K562 (cell line): Measurements from ENCODE around the gene EIF1B. TPM values are rescaled to one million over a fixed set of nuclear protein-coding genes. Genes with fewer than 3 reads are reported as not detected.
A peak's percentile ranks its signal among the peaks of the same experiment; 100 is the strongest.

ENCODE experiments used
- ARID1B ChIP-seq: fragments of 450-650 bp; IDR thresholded peaks from 2 replicates; pipeline ENCODE4 v1.6.1; 2016; ENCODE audit warnings: antibody characterized with exemption, mild to moderate bottlenecking, inconsistent platforms
- CAMTA2 ChIP-seq: fragments of 250-450 bp; sonication (Bioruptor Pico); conservative IDR thresholded peaks from 2 replicates; pipeline ENCODE4 v1.5.1; 2022
- CBFA2T2 ChIP-seq: fragments of 450-650 bp; conservative IDR thresholded peaks from 2 replicates; pipeline ENCODE4 v1.6.1; 2017; ENCODE audit warnings: mild to moderate bottlenecking
- CEBPG ChIP-seq, 3 experiments: fragments of 200-800 bp in 1 of 3; sonication (Bioruptor generic) in 1 of 3; sonication (generic) in 1 of 3; formaldehyde crosslinking in 1 of 3; IDR thresholded peaks in 2 of 3; conservative IDR thresholded peaks in 1 of 3; 2 replicates each; pipeline versions ENCODE4 v1.6.1 to v1.8.0; 2016 to 2022; ENCODE audit warnings: missing compliant biosample characterization in 2 of 3, missing genetic modification characterization in 2 of 3, mild to moderate bottlenecking in 1 of 3, missing genetic modification reagents in 1 of 3
- CXXC5 ChIP-seq: fragments of 250-450 bp; sonication (Bioruptor Pico); IDR thresholded peaks from 2 replicates; pipeline ENCODE4 v1.8.0; 2022; ENCODE audit warnings: inconsistent platforms, mild to moderate bottlenecking, moderate library complexity
- EHMT2 ChIP-seq: fragments of 450-650 bp; IDR thresholded peaks from 2 replicates; pipeline ENCODE4 v1.6.1; 2018; ENCODE audit warnings: antibody characterized with exemption
- NCOA4 ChIP-seq: fragments of 450-650 bp; IDR thresholded peaks from 2 replicates; pipeline ENCODE4 v1.6.1; 2018; ENCODE audit warnings: mild to moderate bottlenecking; ENCODE audit not compliant: partially characterized antibody
- POLR2B ChIP-seq: fragments of 450-650 bp; IDR thresholded peaks from 2 replicates; pipeline ENCODE4 v1.6.1; 2018; ENCODE audit warnings: low read depth; ENCODE audit not compliant: partially characterized antibody
- SPI1 ChIP-seq: IDR thresholded peaks from 2 replicates; pipeline ENCODE4 v1.6.1; 2011; ENCODE audit warnings: low read depth, low read length, control low read depth, borderline replicate concordance
- ZBTB17 ChIP-seq: fragments of 450-650 bp; formaldehyde crosslinking; IDR thresholded peaks from 2 replicates; pipeline ENCODE4 v1.4.0; 2020; ENCODE audit warnings: mild to moderate bottlenecking
- ZNF184 ChIP-seq: sonication (generic); formaldehyde crosslinking; IDR thresholded peaks from 2 replicates; pipeline ENCODE4 v1.5.0; 2020; ENCODE audit warnings: missing genetic modification reagents
- ZNF212 ChIP-seq: fragments of 450-650 bp; formaldehyde crosslinking; IDR thresholded peaks from 2 replicates; pipeline ENCODE4 v1.4.0; 2020; ENCODE audit warnings: mild to moderate bottlenecking
- ZNF23 ChIP-seq: fragments of 250-450 bp; sonication (Bioruptor Pico); IDR thresholded peaks from 2 replicates; pipeline ENCODE4 v1.4.0; 2020; ENCODE audit warnings: mild to moderate bottlenecking
- ZNF239 ChIP-seq: fragments of 250-450 bp; sonication (Bioruptor Pico); IDR thresholded peaks from 2 replicates; pipeline ENCODE4 v1.4.0; 2020; ENCODE audit warnings: mild to moderate bottlenecking
- polyA plus RNA-seq, 8 experiments: library from polyadenylated mRNA; depleted of rRNA in 4 of 8; stranded (reverse) in 5 of 8; unstranded in 3 of 8; fragments of >200 nt; fragmentation: Nextera tagmentation in 2 of 8; fragmentation: Illumina TruSeq in 1 of 8; extraction: Ambion mirVana in 2 of 8; extraction: Trizol in 1 of 8; gene quantifications; 2 replicates each; pipeline versions ENCODE4 v1.2.1 to v1.2.3, GENCODE V29; 2011 to 2014; ENCODE audit warnings: inconsistent platforms in 1 of 8, missing spikeins in 1 of 8
- total RNA-seq, 7 experiments: library from RNA; depleted of rRNA in 6 of 7; stranded (reverse); fragments of >200 nt in 6 of 7; fragmentation: Illumina TruSeq in 2 of 7; extraction: Trizol in 2 of 7; gene quantifications; 2 replicates each; pipeline versions ENCODE4 v1.2.1 to v1.2.3, GENCODE V29; 2011 to 2021; ENCODE audit warnings: low replicate concordance in 1 of 7
- TF ChIP-seq, protein P1 (sequence below): fragments of 200-800 bp; sonication (Bioruptor generic); IDR thresholded peaks from 2 replicates; pipeline ENCODE4 v1.6.1; 2016; ENCODE audit warnings: missing genetic modification characterization, missing compliant biosample characterization
- TF ChIP-seq, protein P2 (sequence below): fragments of 250-450 bp; sonication (Bioruptor Pico); IDR thresholded peaks from 2 replicates; pipeline ENCODE4 v1.8.0; 2022; ENCODE audit warnings: inconsistent platforms
- TF ChIP-seq, protein P3 (sequence below): fragments of 250-450 bp; sonication (Bioruptor Pico); IDR thresholded peaks from 2 replicates; pipeline ENCODE4 v1.8.0; 2022; ENCODE audit warnings: moderate library complexity, mild to moderate bottlenecking, inconsistent platforms

Gene EIF1B
- total and polyA plus RNA-seq, 9 of the 15 experiments (the other 6 are each of a cell fraction or from before 2014, with no cell fraction given): 18.1 to 184 (median 78.9) TPM

DNA sequence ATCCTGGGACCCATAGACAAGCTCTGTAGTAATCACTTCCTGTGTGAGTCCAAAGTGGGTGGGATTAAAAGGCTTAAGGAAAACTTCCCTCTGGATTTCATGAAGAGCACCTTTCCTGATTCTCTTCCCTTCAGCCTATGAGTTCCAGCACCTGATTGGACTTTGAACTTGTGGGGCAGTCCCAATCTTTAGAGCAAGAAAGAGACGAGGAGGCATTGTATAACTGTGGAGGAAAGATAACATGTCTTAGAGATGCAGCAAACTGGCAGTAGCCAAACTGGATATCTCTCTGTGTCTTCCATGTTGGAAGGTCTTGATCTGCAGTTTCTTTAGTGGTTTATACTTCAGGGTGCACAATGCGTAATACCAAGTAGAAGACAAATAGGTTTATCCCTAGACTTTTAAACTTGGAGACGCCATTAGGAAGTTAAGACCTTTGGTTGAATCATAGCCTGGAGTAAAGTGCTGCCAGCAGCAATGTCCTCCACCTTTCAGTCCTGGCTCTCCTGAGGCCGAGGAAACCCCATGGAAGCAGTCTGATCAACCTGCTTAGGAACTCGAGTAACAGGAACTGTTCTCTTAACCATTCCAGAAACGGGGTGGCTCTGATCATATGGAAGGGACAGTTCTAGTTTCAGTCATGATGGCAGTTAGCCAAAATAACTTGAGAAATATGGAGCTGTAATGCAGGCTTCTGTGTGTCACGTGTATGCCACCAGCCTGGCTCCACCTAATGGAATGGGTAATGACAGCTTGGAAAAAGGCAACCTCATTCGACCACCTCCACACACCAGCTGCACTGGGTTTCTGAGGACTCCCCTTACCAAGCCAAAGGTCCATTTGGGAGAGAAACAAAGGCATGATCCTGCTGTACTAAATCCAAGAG is 4.7 kb downstream of the EIF1B start (continued):
- TF ChIP-seq, protein P1, sequence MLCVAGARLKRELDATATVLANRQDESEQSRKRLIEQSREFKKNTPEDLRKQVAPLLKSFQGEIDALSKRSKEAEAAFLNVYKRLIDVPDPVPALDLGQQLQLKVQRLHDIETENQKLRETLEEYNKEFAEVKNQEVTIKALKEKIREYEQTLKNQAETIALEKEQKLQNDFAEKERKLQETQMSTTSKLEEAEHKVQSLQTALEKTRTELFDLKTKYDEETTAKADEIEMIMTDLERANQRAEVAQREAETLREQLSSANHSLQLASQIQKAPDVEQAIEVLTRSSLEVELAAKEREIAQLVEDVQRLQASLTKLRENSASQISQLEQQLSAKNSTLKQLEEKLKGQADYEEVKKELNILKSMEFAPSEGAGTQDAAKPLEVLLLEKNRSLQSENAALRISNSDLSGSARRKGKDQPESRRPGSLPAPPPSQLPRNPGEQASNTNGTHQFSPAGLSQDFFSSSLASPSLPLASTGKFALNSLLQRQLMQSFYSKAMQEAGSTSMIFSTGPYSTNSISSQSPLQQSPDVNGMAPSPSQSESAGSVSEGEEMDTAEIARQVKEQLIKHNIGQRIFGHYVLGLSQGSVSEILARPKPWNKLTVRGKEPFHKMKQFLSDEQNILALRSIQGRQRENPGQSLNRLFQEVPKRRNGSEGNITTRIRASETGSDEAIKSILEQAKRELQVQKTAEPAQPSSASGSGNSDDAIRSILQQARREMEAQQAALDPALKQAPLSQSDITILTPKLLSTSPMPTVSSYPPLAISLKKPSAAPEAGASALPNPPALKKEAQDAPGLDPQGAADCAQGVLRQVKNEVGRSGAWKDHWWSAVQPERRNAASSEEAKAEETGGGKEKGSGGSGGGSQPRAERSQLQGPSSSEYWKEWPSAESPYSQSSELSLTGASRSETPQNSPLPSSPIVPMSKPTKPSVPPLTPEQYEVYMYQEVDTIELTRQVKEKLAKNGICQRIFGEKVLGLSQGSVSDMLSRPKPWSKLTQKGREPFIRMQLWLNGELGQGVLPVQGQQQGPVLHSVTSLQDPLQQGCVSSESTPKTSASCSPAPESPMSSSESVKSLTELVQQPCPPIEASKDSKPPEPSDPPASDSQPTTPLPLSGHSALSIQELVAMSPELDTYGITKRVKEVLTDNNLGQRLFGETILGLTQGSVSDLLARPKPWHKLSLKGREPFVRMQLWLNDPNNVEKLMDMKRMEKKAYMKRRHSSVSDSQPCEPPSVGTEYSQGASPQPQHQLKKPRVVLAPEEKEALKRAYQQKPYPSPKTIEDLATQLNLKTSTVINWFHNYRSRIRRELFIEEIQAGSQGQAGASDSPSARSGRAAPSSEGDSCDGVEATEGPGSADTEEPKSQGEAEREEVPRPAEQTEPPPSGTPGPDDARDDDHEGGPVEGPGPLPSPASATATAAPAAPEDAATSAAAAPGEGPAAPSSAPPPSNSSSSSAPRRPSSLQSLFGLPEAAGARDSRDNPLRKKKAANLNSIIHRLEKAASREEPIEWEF (CRISPR knock-in tag): no peak
- 0 out of 2 replicates have a peak, but pooled peaks have one; percentile 7 for TF ChIP-seq CAMTA2 (CRISPR knock-in tag)
- TF ChIP-seq ZNF239 (CRISPR knock-in tag): no peak
- TF ChIP-seq CBFA2T2: peak; percentile 75
- TF ChIP-seq EHMT2: peak; percentile 71
- TF ChIP-seq NCOA4: no peak
- TF ChIP-seq ZNF23 (CRISPR knock-in tag): no peak
- TF ChIP-seq SPI1: no peak
- TF ChIP-seq CXXC5 (CRISPR knock-in tag): peak; percentile 53
- TF ChIP-seq ARID1B: peak; percentile 77
- peak; percentile 51 for TF ChIP-seq POLR2B
- no peak for TF ChIP-seq CEBPG (CRISPR knock-in tag; IDR thresholded peaks at IDR 0.05)
- TF ChIP-seq CEBPG (tag; conservative IDR thresholded peaks at IDR 0.05 in 1 of 2, IDR thresholded peaks at IDR 0.05 in 1 of 2): no peak
- TF ChIP-seq, protein P2, sequence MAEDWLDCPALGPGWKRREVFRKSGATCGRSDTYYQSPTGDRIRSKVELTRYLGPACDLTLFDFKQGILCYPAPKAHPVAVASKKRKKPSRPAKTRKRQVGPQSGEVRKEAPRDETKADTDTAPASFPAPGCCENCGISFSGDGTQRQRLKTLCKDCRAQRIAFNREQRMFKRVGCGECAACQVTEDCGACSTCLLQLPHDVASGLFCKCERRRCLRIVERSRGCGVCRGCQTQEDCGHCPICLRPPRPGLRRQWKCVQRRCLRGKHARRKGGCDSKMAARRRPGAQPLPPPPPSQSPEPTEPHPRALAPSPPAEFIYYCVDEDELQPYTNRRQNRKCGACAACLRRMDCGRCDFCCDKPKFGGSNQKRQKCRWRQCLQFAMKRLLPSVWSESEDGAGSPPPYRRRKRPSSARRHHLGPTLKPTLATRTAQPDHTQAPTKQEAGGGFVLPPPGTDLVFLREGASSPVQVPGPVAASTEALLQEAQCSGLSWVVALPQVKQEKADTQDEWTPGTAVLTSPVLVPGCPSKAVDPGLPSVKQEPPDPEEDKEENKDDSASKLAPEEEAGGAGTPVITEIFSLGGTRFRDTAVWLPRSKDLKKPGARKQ: no peak
- TF ChIP-seq ZNF184 (CRISPR knock-in tag): no peak
- 0 out of 2 replicates have a peak, but pooled peaks have one; percentile 10 for TF ChIP-seq ZBTB17 (CRISPR knock-in tag)
- no peak for TF ChIP-seq ZNF212 (CRISPR knock-in tag)
- TF ChIP-seq, protein P3, sequence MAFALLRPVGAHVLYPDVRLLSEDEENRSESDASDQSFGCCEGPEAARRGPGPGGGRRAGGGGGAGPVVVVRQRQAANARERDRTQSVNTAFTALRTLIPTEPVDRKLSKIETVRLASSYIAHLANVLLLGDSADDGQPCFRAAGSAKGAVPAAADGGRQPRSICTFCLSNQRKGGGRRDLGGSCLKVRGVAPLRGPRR (CRISPR knock-in tag): no peak
